Mesothelial cell of epicardium (in vitro differentiated cells): ENCODE results near the gene MTUS2. TPM values are rescaled to one million over a fixed set of nuclear protein-coding genes. Genes with fewer than 3 reads are reported as not detected.

Source experiments
- DNase-seq, 2 experiments: peaks; one replicate each; pipeline ENCODE4 v3.0.0; 2021; ENCODE audit warnings: low spot score in 2 of 2; ENCODE audit not compliant: unreplicated experiment in 2 of 2
- H3K27ac Mint-ChIP-seq: 2 replicates; pipeline ENCODE4 v1.8.0; 2021; ENCODE audit warnings: mixed read lengths
- H3K27me3 Mint-ChIP-seq: 2 replicates; pipeline ENCODE4 v1.8.0; 2021; ENCODE audit warnings: low read depth, mixed read lengths
- H3K36me3 Mint-ChIP-seq: 2 replicates; pipeline ENCODE4 v1.8.0; 2021; ENCODE audit warnings: mixed read lengths
- H3K4me1 Mint-ChIP-seq: 2 replicates; pipeline ENCODE4 v1.8.0; 2021; ENCODE audit warnings: mixed read lengths
- H3K4me3 Mint-ChIP-seq: 2 replicates; pipeline ENCODE4 v1.8.0; 2021; ENCODE audit warnings: mild to moderate bottlenecking, moderate library complexity, mixed read lengths
- H3K9me3 Mint-ChIP-seq: 2 replicates; pipeline ENCODE4 v1.8.0; 2021; ENCODE audit warnings: mixed read lengths
- CTCF ChIP-seq: fragments of 200-600 bp; sonication (generic); IDR thresholded peaks from one replicate; pipeline ENCODE4 v1.5.0; 2021; ENCODE audit warnings: antibody characterized with exemption; ENCODE audit not compliant: unreplicated experiment
- total RNA-seq: library from RNA; stranded (reverse); gene quantifications from 3 replicates; pipeline ENCODE4 v1.2.1, GENCODE V29; 2021

Gene MTUS2
- total RNA-seq, 1 donor from 2014 or later, result 1.4 TPM

GRCh38 chr13:29005035-29005762, 185.1 kb downstream of the MTUS2 start:
- H3K27me3 Mint-ChIP-seq, result peaks cover 17% of the 10 kb centered on the region
- DNase-seq, result no peak
- peaks cover 23% of the 10 kb centered on the region for H3K4me1 Mint-ChIP-seq
- no peaks in the 10 kb centered on the region for H3K36me3 Mint-ChIP-seq
- H3K4me3 Mint-ChIP-seq, result no peak overlapping the region
- TF ChIP-seq CTCF, result no peak
- H3K27ac Mint-ChIP-seq, result no peak overlapping the region
- peaks cover 5% of the 10 kb centered on the region for H3K9me3 Mint-ChIP-seq

GRCh38 chr13:29005763-29006120, 185.6 kb downstream of the MTUS2 start:
- Mint-ChIP-seq H3K27me3 (peaks cover 21% of the 10 kb centered on the region), H3K4me1 (peaks cover 23% of the 10 kb centered on the region), H3K9me3 (peaks cover 2% of the 10 kb centered on the region), H3K4me3 (no peak overlapping the region), H3K36me3 (no peaks in the 10 kb centered on the region), H3K27ac (no peak overlapping the region)
- DNase-seq, result no peak
- TF ChIP-seq CTCF, result no peak

GRCh38 chr13:29006359-29006850, 186.3 kb downstream of the MTUS2 start:
- H3K27ac Mint-ChIP-seq, result no peak overlapping the region
- no peak for DNase-seq
- no peaks in the 10 kb centered on the region for H3K9me3 Mint-ChIP-seq
- H3K27me3 Mint-ChIP-seq, result peaks cover 21% of the 10 kb centered on the region
- no peak for TF ChIP-seq CTCF
- H3K4me1 Mint-ChIP-seq, result peaks cover 22% of the 10 kb centered on the region
- no peak overlapping the region for H3K4me3 Mint-ChIP-seq
- no peaks in the 10 kb centered on the region for H3K36me3 Mint-ChIP-seq

- Mint-ChIP-seq H3K9me3 (no peaks in the 10 kb centered on the region), H3K27me3 (peaks cover 21% of the 10 kb centered on the region), H3K4me3 (no peak overlapping the region), H3K36me3 (no peaks in the 10 kb centered on the region), H3K27ac (no peak overlapping the region), H3K4me1 (peaks cover 19% of the 10 kb centered on the region)
- TF ChIP-seq CTCF, result no peak
- DNase-seq, result no peak
These were observed 188.2 kb downstream of the MTUS2 start for GRCh38 chr13:29008296-29008695.

- Mint-ChIP-seq H3K4me3 (no peak overlapping the region), H3K27me3 (no peaks in the 10 kb centered on the region), H3K27ac (no peak overlapping the region), H3K9me3 (peaks cover 9% of the 10 kb centered on the region), H3K4me1 (no peaks in the 10 kb centered on the region), H3K36me3 (no peaks in the 10 kb centered on the region)
- DNase-seq, result no peak
- no peak for TF ChIP-seq CTCF
These were observed 200.2 kb downstream of the MTUS2 start for GRCh38 chr13:29020314-29020713.
